Erythroblast (primary cell): ENCODE results near the gene ANKFN1.

Source experiments
- GATA1 ChIP-seq: IDR thresholded peaks from 2 replicates; pipeline ENCODE4 v1.6.1; 2011; ENCODE audit warnings: low read depth, mild to moderate bottlenecking, control low read depth, low read length, moderate library complexity
- POLR2A ChIP-seq: IDR thresholded peaks from 2 replicates; pipeline ENCODE4 v1.6.1; 2011; ENCODE audit warnings: mild to moderate bottlenecking, low read length

- TF ChIP-seq POLR2A (no peak), GATA1 (no peak)
Observed at GRCh38 chr17:56160422-56160821, 7.1 kb downstream of the ANKFN1 start.
